ENCODE data around the gene DOP1A.

GRCh38 chr6:83086751-83087150 lies 19.3 kb downstream of the DOP1A start:
- TF ChIP-seq CTCF (conservative IDR thresholded peaks at IDR 0.05) (no peak), ZFX (IDR thresholded peaks at IDR 0.05) (no peak)
